Mesenchymal stem cell (in vitro differentiated cells and primary cell): ENCODE data around the gene RCOR1.
"Not testable (repeated sequence)": the region's sequence is repeated elsewhere in the genome, so short reads cannot be mapped to it uniquely, and the experiment has no call there.

Source experiments
- DNase-seq: peaks from one replicate; pipeline ENCODE4 v3.0.0-alpha.2; 2013
- H2AFZ ChIP-seq: one replicate; pipeline ENCODE4 v1.6.1; 2013; ENCODE audit warnings: low read depth, mild to moderate bottlenecking, control low read depth, inconsistent platforms, low read length, moderate library complexity
- H2AK5ac ChIP-seq: 2 replicates; pipeline ENCODE4 v1.6.1; 2013; ENCODE audit warnings: low read length, moderate library complexity, mild to moderate bottlenecking, inconsistent platforms; ENCODE audit not compliant: severe bottlenecking
- H2BK120ac ChIP-seq: one replicate; pipeline ENCODE4 v1.6.1; 2013; ENCODE audit warnings: low read depth, mild to moderate bottlenecking, inconsistent platforms, low read length, moderate library complexity
- H2BK12ac ChIP-seq, 2 experiments: one replicate each; pipeline ENCODE4 v1.6.1; 2013; ENCODE audit warnings: inconsistent platforms in 2 of 2, low read length in 2 of 2, mild to moderate bottlenecking in 2 of 2, moderate library complexity in 2 of 2, control low read depth in 1 of 2
- H2BK15ac ChIP-seq: one replicate; pipeline ENCODE4 v1.6.1; 2013; ENCODE audit warnings: mild to moderate bottlenecking, low read depth, inconsistent platforms; ENCODE audit not compliant: poor library complexity, severe bottlenecking
- H2BK5ac ChIP-seq: 2 replicates; pipeline ENCODE4 v1.6.1; 2013; ENCODE audit warnings: low read depth, mild to moderate bottlenecking, low read length, control low read depth, inconsistent platforms; ENCODE audit not compliant: poor library complexity, severe bottlenecking
- H3K14ac ChIP-seq, 2 experiments: one replicate each; pipeline ENCODE4 v1.6.1; 2013; ENCODE audit warnings: inconsistent platforms in 2 of 2, low read length in 2 of 2, control low read depth in 1 of 2, mild to moderate bottlenecking in 1 of 2, moderate library complexity in 1 of 2
- H3K18ac ChIP-seq, 2 experiments: one replicate each; pipeline ENCODE4 v1.6.1; 2013; ENCODE audit warnings: inconsistent platforms in 2 of 2, low read length in 2 of 2, control low read depth in 1 of 2, low read depth in 1 of 2, mild to moderate bottlenecking in 1 of 2
- H3K23ac ChIP-seq, 2 experiments: one replicate each; pipeline ENCODE4 v1.6.1; 2013; ENCODE audit warnings: inconsistent platforms in 2 of 2, low read length in 2 of 2, mild to moderate bottlenecking in 2 of 2, moderate library complexity in 2 of 2, control low read depth in 1 of 2
- H3K27ac ChIP-seq: 2 replicates; pipeline ENCODE4 v1.5.1; 2013; ENCODE audit warnings: mild to moderate bottlenecking, moderate library complexity, low read length, control low read depth, inconsistent platforms; ENCODE audit not compliant: poor library complexity, severe bottlenecking
- H3K27me3 ChIP-seq, 2 experiments: 2 replicates each; pipeline versions ENCODE4 v1.6.1 to v1.7.0; 2013; ENCODE audit warnings: low read length in 2 of 2, mild to moderate bottlenecking in 2 of 2, moderate library complexity in 2 of 2, control low read depth in 1 of 2, inconsistent platforms in 1 of 2; ENCODE audit not compliant: control insufficient read depth in 1 of 2, insufficient read depth in 1 of 2
- H3K36me3 ChIP-seq, 2 experiments: 2 replicates each; pipeline versions ENCODE4 v1.6.1 to v1.7.0; 2013; ENCODE audit warnings: low read length in 2 of 2, control low read depth in 1 of 2, inconsistent platforms in 1 of 2, low read depth in 1 of 2, mild to moderate bottlenecking in 1 of 2; ENCODE audit not compliant: insufficient read depth in 2 of 2, control insufficient read depth in 1 of 2
- H3K4ac ChIP-seq, 2 experiments: one replicate each; pipeline ENCODE4 v1.6.1; 2013; ENCODE audit warnings: inconsistent platforms in 2 of 2, low read length in 2 of 2, mild to moderate bottlenecking in 2 of 2, moderate library complexity in 2 of 2, control low read depth in 1 of 2, low read depth in 1 of 2
- H3K4me1 ChIP-seq: 2 replicates; pipeline ENCODE4 v1.6.1; 2013; ENCODE audit warnings: low read depth, low read length, control low read depth; ENCODE audit not compliant: control insufficient read depth, insufficient read depth
- H3K4me2 ChIP-seq: 2 replicates; pipeline ENCODE4 v1.6.1; 2013; ENCODE audit warnings: low read length, mild to moderate bottlenecking, inconsistent platforms; ENCODE audit not compliant: poor library complexity, severe bottlenecking
- H3K4me3 ChIP-seq, 2 experiments: 2 replicates each; pipeline versions ENCODE4 v1.5.1 to v1.7.0; 2013; ENCODE audit warnings: low read length in 2 of 2, mild to moderate bottlenecking in 2 of 2, control low read depth in 1 of 2, low read depth in 1 of 2; ENCODE audit not compliant: insufficient read depth in 1 of 2
- H3K79me1 ChIP-seq: replicated peaks from 2 replicates; pipeline ENCODE4 v1.6.1; 2013; ENCODE audit warnings: mild to moderate bottlenecking, control low read depth, low read length, inconsistent platforms; ENCODE audit not compliant: poor library complexity, severe bottlenecking
- H3K9ac ChIP-seq: 2 replicates; pipeline ENCODE4 v1.7.0; 2013; ENCODE audit warnings: mild to moderate bottlenecking, low read length, moderate library complexity
- H3K9me3 ChIP-seq: 2 replicates; pipeline ENCODE4 v1.7.0; 2013; ENCODE audit warnings: mild to moderate bottlenecking, low read length; ENCODE audit not compliant: control insufficient read depth
- H4K8ac ChIP-seq: one replicate; pipeline ENCODE4 v1.6.1; 2013; ENCODE audit warnings: inconsistent platforms, mild to moderate bottlenecking, low read length, moderate library complexity
- H4K91ac ChIP-seq: one replicate; pipeline ENCODE4 v1.6.1; 2013; ENCODE audit warnings: mild to moderate bottlenecking, low read length, inconsistent platforms
- WGBS: methylation state at CpG from one replicate; pipeline ENCODE4 v1.1.7; 2013; ENCODE audit warnings: mixed read lengths; 5-methylcytosine and 5-hydroxymethylcytosine counted together

The RCOR1 gene

GRCh38 chr14:102764220-102764671 is 171.8 kb downstream of the RCOR1 start:
- 85% methylated on average over 10 of the region's 11 CpGs for WGBS
- Histone ChIP-seq H2AFZ (no peak overlapping the region), H3K9ac (no peak overlapping the region), H3K9me3 (no peaks in the 10 kb centered on the region), H3K4ac (no peak overlapping the region), H3K4me3 (no peak overlapping the region), H2AK5ac (no peak overlapping the region), H2BK12ac (no peak overlapping the region), H2BK120ac (no peak overlapping the region), H3K4me2 (no peak overlapping the region), H2BK15ac (no peak overlapping the region), H4K8ac (no peak overlapping the region), H3K36me3 (no peaks in the 10 kb centered on the region), H4K91ac (no peak overlapping the region), H3K4me1 (peaks cover 2% of the 10 kb centered on the region), H3K27me3 (peaks cover 22 to 32% of the 10 kb centered on the region in 2 experiments), H3K14ac (no peak overlapping the region), H3K18ac (no peak overlapping the region), H3K27ac (no peak overlapping the region), H3K23ac (no peak overlapping the region), H3K79me1 (no peaks in the 10 kb centered on the region), H2BK5ac (no peak overlapping the region)
- no peak for DNase-seq

GRCh38 chr14:102765770-102766169 is 173.3 kb downstream of the RCOR1 start:
- H3K23ac ChIP-seq: not testable (repeated sequence)

DNA sequence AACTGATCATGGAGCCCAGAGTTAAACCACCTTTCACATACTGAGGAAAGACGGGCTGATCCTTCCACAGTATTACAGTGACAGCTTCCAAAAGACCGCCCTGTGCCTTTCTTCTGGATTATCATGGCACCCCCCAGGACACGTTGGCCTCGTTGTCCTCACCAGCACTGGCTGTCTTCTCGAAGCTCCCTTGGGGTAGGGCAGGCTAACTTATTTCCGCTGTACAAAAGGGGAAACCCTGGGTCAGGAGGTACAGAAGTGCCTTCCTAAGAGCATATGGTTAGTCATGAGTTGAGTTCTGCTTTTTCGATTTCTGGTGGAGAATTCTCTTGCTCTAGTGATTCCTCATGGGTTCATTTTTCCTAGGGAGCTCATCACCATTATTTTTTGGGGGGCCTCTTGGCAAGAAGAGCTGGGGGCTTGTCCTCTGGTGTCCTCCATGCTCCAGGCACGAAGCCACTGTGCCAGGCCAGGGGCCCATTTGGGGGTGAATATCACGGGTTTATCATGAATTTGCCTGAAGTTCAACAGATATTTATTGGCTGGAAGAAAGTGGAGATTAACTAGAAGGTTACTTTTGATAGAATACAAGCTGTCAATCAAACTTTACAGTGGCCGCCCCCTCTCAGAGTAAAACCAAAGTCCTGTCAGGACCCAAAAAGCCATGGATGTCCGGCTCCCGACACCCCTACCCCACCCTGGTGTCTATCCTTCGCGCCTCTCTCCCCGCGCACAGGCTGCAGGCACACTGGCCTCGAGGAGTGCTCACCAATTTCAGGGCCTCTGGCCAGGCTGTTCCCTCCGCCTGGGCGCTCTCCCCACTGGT is 176.0 kb downstream of the RCOR1 start:
- Histone ChIP-seq H3K4me3 (no peak overlapping the region), H3K4me2 (no peak overlapping the region), H3K27ac (no peak overlapping the region), H3K36me3 (no peaks in the 10 kb centered on the region), H2BK12ac (no peak overlapping the region), H3K14ac (no peak overlapping the region), H3K9me3 (no peaks in the 10 kb centered on the region), H3K4me1 (peaks cover 2% of the 10 kb centered on the region), H3K27me3 (peaks cover 11 to 18% of the 10 kb centered on the region in 2 experiments), H3K9ac (no peak overlapping the region), H3K4ac (no peak overlapping the region), H2BK5ac (no peak overlapping the region), H2AK5ac (no peak overlapping the region), H3K23ac (no peak overlapping the region), H2BK15ac (no peak overlapping the region), H2AFZ (no peak overlapping the region), H3K79me1 (no peaks in the 10 kb centered on the region), H4K8ac (no peak overlapping the region), H3K18ac (no peak overlapping the region), H2BK120ac (no peak overlapping the region), H4K91ac (no peak overlapping the region)
- DNase-seq: no peak
- 88% methylated on average over 19 of the region's 19 CpGs for WGBS

More at GRCh38 chr14:102765770-102766169, 173.3 kb downstream of the RCOR1 start:
- not testable (repeated sequence) for H2BK12ac ChIP-seq, H3K36me3 ChIP-seq, H2BK5ac ChIP-seq, H3K14ac ChIP-seq, H4K8ac ChIP-seq, H3K79me1 ChIP-seq, H2BK15ac ChIP-seq, H3K27ac ChIP-seq, H3K4me2 ChIP-seq, H3K9me3 ChIP-seq, H3K4ac ChIP-seq, H2BK120ac ChIP-seq, H2AFZ ChIP-seq, H3K18ac ChIP-seq, H3K9ac ChIP-seq, H3K4me3 ChIP-seq, DNase-seq, H4K91ac ChIP-seq, H3K4me1 ChIP-seq, H2AK5ac ChIP-seq
- 89% methylated on average over 7 of the region's 8 CpGs for WGBS
- peaks cover 18 to 19% of the 10 kb centered on the region in 2 experiments for H3K27me3 ChIP-seq

- Histone ChIP-seq H3K9ac (no peak overlapping the region), H3K4ac (no peak overlapping the region), H3K9me3 (no peaks in the 10 kb centered on the region), H3K4me1 (peaks cover 2% of the 10 kb centered on the region), H2AFZ (no peak overlapping the region), H4K8ac (no peak overlapping the region), H3K4me3 (no peak overlapping the region), H3K23ac (no peak overlapping the region), H3K36me3 (no peaks in the 10 kb centered on the region), H2BK15ac (no peak overlapping the region), H3K18ac (no peak overlapping the region), H2AK5ac (no peak overlapping the region), H3K4me2 (no peak overlapping the region), H3K14ac (no peak overlapping the region), H2BK5ac (no peak overlapping the region), H2BK120ac (no peak overlapping the region), H3K79me1 (no peaks in the 10 kb centered on the region), H2BK12ac (no peak overlapping the region), H3K27me3 (peaks cover 11 to 18% of the 10 kb centered on the region in 2 experiments), H4K91ac (no peak overlapping the region), H3K27ac (no peak overlapping the region)
- DNase-seq: no peak
- WGBS: 90% methylated on average over 4 of the region's 4 CpGs
Measured at GRCh38 chr14:102769049-102769327, 176.5 kb downstream of the RCOR1 start.
